HG03558 (cell line): ENCODE data around the gene ASXL1.

Experiments used
- ATAC-seq: cut with Tn5 transposase; IDR thresholded peaks from one replicate; pipeline ENCODE4 v1.9.1; 2021; ENCODE audit warnings: moderate number of reproducible peaks; ENCODE audit not compliant: unreplicated experiment; ENCODE audit errors: extremely low read depth

The ASXL1 gene

GRCh38 chr20:32449057-32449889, 91.1 kb downstream of the ASXL1 start:
- ATAC-seq, result no peak

GRCh38 chr20:32449890-32450401, 91.8 kb downstream of the ASXL1 start:
- no peak for ATAC-seq

GRCh38 chr20:32450484-32451061, 92.4 kb downstream of the ASXL1 start:
- no peak for ATAC-seq

GRCh38 chr20:32451340-32451681, 93.2 kb downstream of the ASXL1 start:
- ATAC-seq, result no peak

GRCh38 chr20:32451682-32452461, 93.7 kb downstream of the ASXL1 start:
- ATAC-seq, result no peak

GRCh38 chr20:32452776-32453466, 94.8 kb downstream of the ASXL1 start:
- no peak for ATAC-seq

- ATAC-seq, result no peak
Observed at GRCh38 chr20:32453467-32454163, 95.5 kb downstream of the ASXL1 start.

GRCh38 chr20:32454164-32455145, 96.3 kb downstream of the ASXL1 start:
- ATAC-seq, result no peak

- ATAC-seq, result no peak
Observed at GRCh38 chr20:32455171-32455900, 97.2 kb downstream of the ASXL1 start.

GRCh38 chr20:32455901-32456701, 98.0 kb downstream of the ASXL1 start:
- no peak for ATAC-seq

- ATAC-seq, result no peak
Observed at GRCh38 chr20:32456869-32457478, 98.8 kb downstream of the ASXL1 start.

- no peak for ATAC-seq
Observed at GRCh38 chr20:32457479-32457986, 99.4 kb downstream of the ASXL1 start.

- no peak for ATAC-seq
Observed at GRCh38 chr20:32458061-32458836, 100.1 kb downstream of the ASXL1 start.

- no peak for ATAC-seq
Observed at GRCh38 chr20:32458837-32459220, 100.7 kb downstream of the ASXL1 start.

GRCh38 chr20:32460231-32460630, 102.1 kb downstream of the ASXL1 start:
- no peak for ATAC-seq
